Breast epithelium (tissue), 4 donors: ENCODE measurements around the gene GFRA1. TPM values are rescaled to one million over a fixed set of nuclear protein-coding genes. Genes with fewer than 3 reads are reported as not detected.

Experiments used
- DNase-seq, 2 donors: peaks; one replicate each; pipeline ENCODE4 v3.0.0-alpha.2; 2019; ENCODE audit warnings: low spot score in 2 of 2
- H3K27ac ChIP-seq, 2 donors: fragments of 200-600 bp; sonication (generic) in 1 of 2; one replicate each; pipeline ENCODE4 v1.5.1; 2016 to 2019; ENCODE audit warnings: mild to moderate bottlenecking in 1 of 2
- H3K27me3 ChIP-seq, 2 donors: fragments of 200-600 bp; sonication (generic) in 1 of 2; one replicate each; pipeline versions ENCODE4 v1.5.1 to v1.6.0; 2017 to 2019; ENCODE audit warnings: control low read depth in 1 of 2, mild to moderate bottlenecking in 1 of 2
- H3K36me3 ChIP-seq: fragments of 200-600 bp; one replicate; pipeline ENCODE4 v1.5.1; 2019
- H3K4me1 ChIP-seq, 2 donors: fragments of 200-600 bp; sonication (generic); one replicate each; pipeline ENCODE4 v1.5.1; 2016 to 2019; ENCODE audit warnings: control low read depth in 1 of 2
- H3K4me3 ChIP-seq, 3 donors: fragments of 200-600 bp; sonication (generic); 1 replicate in 2 of 3; 2 replicates in 1 of 3; pipeline ENCODE4 v1.5.1; 2016 to 2019; ENCODE audit warnings: mild to moderate bottlenecking in 3 of 3, moderate library complexity in 2 of 3
- H3K9me3 ChIP-seq, 2 donors: fragments of 200-600 bp; sonication (generic) in 1 of 2; one replicate each; pipeline ENCODE4 v1.5.1; 2016 to 2019; ENCODE audit warnings: control low read depth in 1 of 2
- POLR2A ChIP-seq: fragments of 450-650 bp; IDR thresholded peaks from one replicate; pipeline ENCODE4 v1.6.1; 2016; ENCODE audit warnings: antibody characterized with exemption, mild to moderate bottlenecking, moderate library complexity
- POLR2AphosphoS5 ChIP-seq, 3 donors: sonication (generic); formaldehyde crosslinking; IDR thresholded peaks; one replicate each; pipeline ENCODE4 v1.6.1; 2017; ENCODE audit warnings: antibody characterized with exemption in 3 of 3
- intact Hi-C: fragments of 100-400 bp; cut with DNase I; formaldehyde crosslinking; loops from one replicate; pipeline ENCODE4 v1.15.1; 2023; ENCODE audit warnings: low total_unique reads
- total RNA-seq, 3 donors: library from RNA; depleted of rRNA; stranded (reverse); fragments of >200 nt; gene quantifications; one replicate each; pipeline ENCODE4 v1.1.0, GENCODE V29; 2016
- TF ChIP-seq, protein P1 (sequence below), 3 donors: fragments of 450-650 bp; IDR thresholded peaks; one replicate each; pipeline ENCODE4 v1.5.1; 2016 to 2017; ENCODE audit warnings: antibody characterized with exemption in 3 of 3, mild to moderate bottlenecking in 3 of 3, moderate library complexity in 3 of 3

Gene GFRA1
- total RNA-seq, 3 donors from 2014 or later: 88.2 to 153 (median 98.5) TPM

DNA sequence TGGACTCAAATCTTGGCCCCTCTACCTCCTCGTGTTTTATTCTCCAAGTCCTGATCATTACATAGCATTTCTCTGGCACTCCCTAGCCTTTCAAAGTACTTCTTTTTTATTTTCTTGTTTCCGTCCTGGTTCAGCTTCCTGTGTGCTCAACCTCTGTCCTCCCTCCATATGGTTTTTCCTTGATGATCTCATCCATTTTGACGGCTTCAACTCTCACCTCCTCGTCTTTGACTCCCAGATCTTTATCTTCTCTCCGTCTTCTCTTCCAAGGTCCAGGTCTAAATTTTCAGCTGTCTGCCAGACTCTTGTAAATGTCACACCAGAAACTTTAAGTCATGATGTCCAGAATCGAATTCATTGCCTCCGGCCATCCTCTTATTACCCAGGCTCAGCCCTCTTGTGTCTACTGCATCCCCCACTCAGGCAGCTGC lies 23.3 kb upstream of the GFRA1 start:
- H3K9me3 ChIP-seq: no peaks in the 10 kb centered on the region
- no peak overlapping the region for H3K27ac ChIP-seq
- no peak for DNase-seq
- H3K4me3 ChIP-seq: no peak overlapping the region
- no peaks in the 10 kb centered on the region for H3K4me1 ChIP-seq
- no peak for TF ChIP-seq POLR2A
- TF ChIP-seq, protein P1, sequence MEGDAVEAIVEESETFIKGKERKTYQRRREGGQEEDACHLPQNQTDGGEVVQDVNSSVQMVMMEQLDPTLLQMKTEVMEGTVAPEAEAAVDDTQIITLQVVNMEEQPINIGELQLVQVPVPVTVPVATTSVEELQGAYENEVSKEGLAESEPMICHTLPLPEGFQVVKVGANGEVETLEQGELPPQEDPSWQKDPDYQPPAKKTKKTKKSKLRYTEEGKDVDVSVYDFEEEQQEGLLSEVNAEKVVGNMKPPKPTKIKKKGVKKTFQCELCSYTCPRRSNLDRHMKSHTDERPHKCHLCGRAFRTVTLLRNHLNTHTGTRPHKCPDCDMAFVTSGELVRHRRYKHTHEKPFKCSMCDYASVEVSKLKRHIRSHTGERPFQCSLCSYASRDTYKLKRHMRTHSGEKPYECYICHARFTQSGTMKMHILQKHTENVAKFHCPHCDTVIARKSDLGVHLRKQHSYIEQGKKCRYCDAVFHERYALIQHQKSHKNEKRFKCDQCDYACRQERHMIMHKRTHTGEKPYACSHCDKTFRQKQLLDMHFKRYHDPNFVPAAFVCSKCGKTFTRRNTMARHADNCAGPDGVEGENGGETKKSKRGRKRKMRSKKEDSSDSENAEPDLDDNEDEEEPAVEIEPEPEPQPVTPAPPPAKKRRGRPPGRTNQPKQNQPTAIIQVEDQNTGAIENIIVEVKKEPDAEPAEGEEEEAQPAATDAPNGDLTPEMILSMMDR (IDR thresholded peaks at IDR 0.05): no peak
- no peak for TF ChIP-seq POLR2AphosphoS5 (IDR thresholded peaks at IDR 0.05)
- intact Hi-C loops: no loop called here
- peaks cover 0 to 6% of the 10 kb centered on the region in 2 donors for H3K27me3 ChIP-seq
- no peaks in the 10 kb centered on the region for H3K36me3 ChIP-seq

DNA sequence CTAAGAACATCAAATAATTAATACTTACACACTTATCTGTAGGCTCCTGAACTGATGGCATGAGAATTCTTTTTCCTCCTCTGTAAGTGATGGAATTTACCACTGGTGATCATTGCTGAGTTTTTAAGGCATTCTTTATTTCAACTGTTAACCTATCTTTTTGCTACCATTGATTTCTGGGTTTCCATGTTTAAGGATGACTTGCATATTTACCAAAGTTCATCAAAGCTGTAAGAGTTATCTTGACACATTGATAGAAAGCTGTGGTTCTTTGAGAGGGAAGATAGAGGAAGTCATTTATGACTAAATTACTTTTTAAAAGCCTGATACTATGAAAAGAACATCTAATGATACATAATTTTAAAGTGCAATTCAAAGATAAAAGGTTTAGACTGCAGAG lies 19.5 kb upstream of the GFRA1 start:
- no peak overlapping the region for H3K27ac ChIP-seq
- DNase-seq: no peak
- no peaks in the 10 kb centered on the region for H3K4me1 ChIP-seq
- TF ChIP-seq, protein P1 (IDR thresholded peaks at IDR 0.05): no peak
- TF ChIP-seq POLR2A: no peak
- no peak for TF ChIP-seq POLR2AphosphoS5 (IDR thresholded peaks at IDR 0.05)
- H3K36me3 ChIP-seq: no peaks in the 10 kb centered on the region
- H3K9me3 ChIP-seq: peaks cover 0 to 4% of the 10 kb centered on the region in 2 donors
- H3K4me3 ChIP-seq: no peak overlapping the region
- peaks cover 0 to 10% of the 10 kb centered on the region in 2 donors for H3K27me3 ChIP-seq
- intact Hi-C loops: no loop called here

DNA sequence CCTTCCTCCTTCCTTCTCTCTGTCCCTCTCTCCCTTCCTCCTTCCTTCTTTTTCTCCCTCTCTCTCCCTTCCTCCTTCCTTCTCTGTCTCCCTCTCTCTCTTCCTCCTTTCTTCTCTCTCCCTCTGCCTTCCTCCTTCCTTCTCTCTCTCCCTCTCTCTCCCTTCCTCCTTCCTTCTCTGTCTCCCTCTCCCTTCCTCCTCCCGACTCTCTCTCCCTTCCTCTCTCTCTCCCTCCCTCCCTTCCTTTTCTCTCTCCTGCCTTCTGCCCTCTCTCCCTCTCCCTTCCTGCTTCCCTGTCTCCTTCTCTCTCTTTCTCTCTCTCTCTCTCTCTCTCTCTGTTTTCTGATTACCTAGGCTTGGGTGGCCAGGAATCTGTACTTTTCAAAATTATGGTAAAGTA lies 16.6 kb upstream of the GFRA1 start:
- TF ChIP-seq POLR2A (no peak), POLR2AphosphoS5 (IDR thresholded peaks at IDR 0.05) (no peak)
- TF ChIP-seq, protein P1 (IDR thresholded peaks at IDR 0.05): no peak
- intact Hi-C loops: no loop called here
- Histone ChIP-seq H3K9me3 (peaks cover 0 to 4% of the 10 kb centered on the region in 2 donors), H3K27me3 (peaks cover 0 to 7% of the 10 kb centered on the region in 2 donors), H3K4me3 (no peak overlapping the region), H3K36me3 (no peaks in the 10 kb centered on the region), H3K27ac (no peak overlapping the region), H3K4me1 (no peaks in the 10 kb centered on the region)
- DNase-seq: no peak

DNA sequence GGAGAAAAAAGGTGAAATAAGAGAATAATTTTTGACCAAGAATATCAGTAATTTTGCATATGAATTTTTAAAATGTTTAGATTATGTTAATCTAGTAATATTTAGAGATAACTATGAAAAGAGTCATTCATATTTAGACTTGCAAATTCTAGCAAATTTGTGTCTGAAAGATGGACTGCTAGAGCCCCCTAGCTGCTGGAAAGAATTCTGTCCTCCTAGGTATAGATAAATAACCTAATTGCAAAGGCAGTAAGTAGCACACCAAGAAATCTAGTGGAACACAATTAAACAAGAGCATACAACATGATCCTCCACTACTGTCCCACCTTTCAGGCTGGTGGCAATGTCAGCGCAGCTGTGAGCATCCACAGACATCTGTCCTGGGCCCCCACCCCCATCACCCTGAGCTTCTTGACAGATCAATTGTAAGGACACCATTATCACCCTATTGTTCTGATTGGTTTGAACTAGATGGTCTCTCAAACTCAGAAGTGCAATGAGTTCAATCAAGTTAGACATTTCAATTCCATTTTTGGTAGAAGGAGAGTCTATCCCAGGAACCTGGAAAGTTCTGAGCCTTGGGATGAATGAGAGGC lies 15.0 kb upstream of the GFRA1 start:
- TF ChIP-seq, protein P1 (IDR thresholded peaks at IDR 0.05): peak in 2 of 3 donors; percentile 77
- no peak for TF ChIP-seq POLR2AphosphoS5 (IDR thresholded peaks at IDR 0.05)
- Histone ChIP-seq H3K27ac (no peak overlapping the region), H3K4me1 (no peaks in the 10 kb centered on the region), H3K9me3 (peaks cover 0 to 4% of the 10 kb centered on the region in 2 donors), H3K27me3 (peaks cover 0 to 7% of the 10 kb centered on the region in 2 donors), H3K36me3 (no peaks in the 10 kb centered on the region), H3K4me3 (no peak overlapping the region)
- intact Hi-C loops: no loop called here
- no peak for DNase-seq

DNA sequence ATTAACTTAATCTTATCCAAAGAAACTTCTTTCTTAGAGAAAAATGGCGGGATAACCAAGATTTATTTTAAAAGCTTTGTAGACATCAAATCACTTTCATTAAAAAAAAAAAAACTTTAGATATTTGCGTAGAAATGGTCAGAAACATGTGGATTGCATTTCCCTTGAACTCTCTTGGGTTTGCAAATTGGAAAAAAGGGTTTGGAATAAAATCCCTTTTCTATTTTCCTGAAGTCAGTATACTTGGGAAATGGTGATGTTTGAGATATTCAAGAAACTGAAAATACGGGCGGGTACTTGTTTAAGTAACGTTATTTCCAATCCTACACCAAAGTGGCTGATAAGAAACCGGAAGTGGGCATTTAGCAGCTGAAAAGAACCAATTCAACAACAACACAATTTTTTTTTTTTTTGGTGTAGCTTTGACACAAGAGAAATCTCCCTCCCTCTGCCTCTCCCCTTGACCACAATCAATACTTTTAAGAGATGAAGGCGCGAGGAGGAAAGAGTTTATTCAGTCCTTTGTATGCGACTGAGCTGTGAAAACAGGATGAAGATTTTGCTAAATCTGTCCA lies 13.7 kb upstream of the GFRA1 start:
- TF ChIP-seq POLR2AphosphoS5 (IDR thresholded peaks at IDR 0.05): no peak
- TF ChIP-seq, protein P1 (IDR thresholded peaks at IDR 0.05): no peak
- TF ChIP-seq POLR2A: no peak
- Histone ChIP-seq H3K36me3 (no peaks in the 10 kb centered on the region), H3K27ac (no peak overlapping the region), H3K4me1 (no peaks in the 10 kb centered on the region), H3K27me3 (peaks cover 0 to 4% of the 10 kb centered on the region in 2 donors), H3K9me3 (peaks cover 0 to 4% of the 10 kb centered on the region in 2 donors), H3K4me3 (no peak overlapping the region)
- intact Hi-C loops: no loop called here
- DNase-seq: no peak
